ENCODE data around the gene AGPAT4.

AGPAT4 gene

DNA sequence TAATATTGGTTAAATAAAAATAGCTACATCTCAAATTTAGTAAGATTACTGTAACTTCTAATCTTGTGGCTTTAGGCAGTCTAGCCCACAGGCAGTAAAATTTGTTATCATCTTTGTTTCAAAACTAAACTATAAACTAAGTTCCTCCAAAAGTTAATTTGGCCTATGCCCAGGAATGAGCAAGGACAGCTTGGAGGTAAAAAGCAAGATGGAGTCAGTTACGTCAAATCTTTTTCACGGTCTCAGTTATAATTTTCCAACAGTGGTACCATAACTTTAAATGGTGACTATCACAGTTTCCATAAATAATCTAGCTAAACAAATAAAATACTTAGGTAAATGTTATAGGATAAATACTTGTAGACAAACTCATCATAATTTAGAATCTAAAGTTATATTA is 63.0 kb downstream of the AGPAT4 start:
- no peak overlapping the region for H2AFZ ChIP-seq (ENCODE audit: low read length)
- no peak overlapping the region for H3K4me3 ChIP-seq (ENCODE audit: low read length)
- no peak overlapping the region for H3K4me2 ChIP-seq (ENCODE audit: low read depth, low read length)
- no peaks in the 10 kb centered on the region for H4K20me1 ChIP-seq (ENCODE audit: insufficient read depth, low read length)
- H3K79me2 ChIP-seq (ENCODE audit: low read length), result no peaks in the 10 kb centered on the region
- DNase-seq, result no peak
- TF ChIP-seq EZH2 (optimal IDR thresholded peaks at IDR 0.05; ENCODE audit: low read depth, low read length) (no peak), EZH2phosphoT487 (IDR thresholded peaks at IDR 0.05; ENCODE audit: low read length) (no peak)
- TF ChIP-seq, protein P1, sequence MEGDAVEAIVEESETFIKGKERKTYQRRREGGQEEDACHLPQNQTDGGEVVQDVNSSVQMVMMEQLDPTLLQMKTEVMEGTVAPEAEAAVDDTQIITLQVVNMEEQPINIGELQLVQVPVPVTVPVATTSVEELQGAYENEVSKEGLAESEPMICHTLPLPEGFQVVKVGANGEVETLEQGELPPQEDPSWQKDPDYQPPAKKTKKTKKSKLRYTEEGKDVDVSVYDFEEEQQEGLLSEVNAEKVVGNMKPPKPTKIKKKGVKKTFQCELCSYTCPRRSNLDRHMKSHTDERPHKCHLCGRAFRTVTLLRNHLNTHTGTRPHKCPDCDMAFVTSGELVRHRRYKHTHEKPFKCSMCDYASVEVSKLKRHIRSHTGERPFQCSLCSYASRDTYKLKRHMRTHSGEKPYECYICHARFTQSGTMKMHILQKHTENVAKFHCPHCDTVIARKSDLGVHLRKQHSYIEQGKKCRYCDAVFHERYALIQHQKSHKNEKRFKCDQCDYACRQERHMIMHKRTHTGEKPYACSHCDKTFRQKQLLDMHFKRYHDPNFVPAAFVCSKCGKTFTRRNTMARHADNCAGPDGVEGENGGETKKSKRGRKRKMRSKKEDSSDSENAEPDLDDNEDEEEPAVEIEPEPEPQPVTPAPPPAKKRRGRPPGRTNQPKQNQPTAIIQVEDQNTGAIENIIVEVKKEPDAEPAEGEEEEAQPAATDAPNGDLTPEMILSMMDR (IDR thresholded peaks at IDR 0.05; ENCODE audit: low read length), result no peak
- no peaks in the 10 kb centered on the region for H3K27me3 ChIP-seq (replicated peaks; ENCODE audit: insufficient read depth, low read length)
- H3K4me1 ChIP-seq (ENCODE audit: low read length), result no peaks in the 10 kb centered on the region
- H3K27ac ChIP-seq (ENCODE audit: low read length), result no peak overlapping the region
- H3F3A ChIP-seq (ENCODE audit: insufficient read depth, low read length), result no peaks in the 10 kb centered on the region
- H3K9me2 ChIP-seq (replicated peaks; ENCODE audit: insufficient read depth, low read length), result no peaks in the 10 kb centered on the region
- no peaks in the 10 kb centered on the region for H3K36me3 ChIP-seq (replicated peaks; ENCODE audit: insufficient read depth, low read length)
- no peaks in the 10 kb centered on the region for H3K9me3 ChIP-seq (replicated peaks; ENCODE audit: insufficient read depth, low read length)
- no peak overlapping the region for H3K9ac ChIP-seq (ENCODE audit: low read length)

DNA sequence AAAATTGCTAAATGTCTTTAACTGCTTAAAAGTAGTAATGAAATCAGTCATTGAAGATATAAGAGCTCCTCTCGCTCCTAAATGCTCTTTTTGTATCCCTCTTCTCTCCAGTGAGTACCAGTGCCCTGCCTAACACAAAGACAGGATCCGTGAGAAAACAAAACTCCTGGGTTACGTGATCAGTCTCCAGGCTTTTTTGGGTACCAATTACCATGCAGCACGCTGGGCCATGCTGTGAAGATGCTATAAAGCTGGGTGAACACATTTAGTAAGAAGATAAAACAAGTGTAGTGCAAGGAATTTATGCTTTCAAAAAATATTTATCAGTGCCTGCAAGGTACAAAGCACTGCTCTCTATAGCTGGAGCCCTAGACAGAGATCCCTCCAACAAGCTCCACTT is 66.7 kb downstream of the AGPAT4 start:
- Histone ChIP-seq H2AFZ (ENCODE audit: low read length) (no peak overlapping the region), H3K4me3 (ENCODE audit: low read length) (no peak overlapping the region), H3K9me2 (replicated peaks; ENCODE audit: insufficient read depth, low read length) (no peaks in the 10 kb centered on the region), H3K9ac (ENCODE audit: low read length) (no peak overlapping the region), H3K4me1 (ENCODE audit: low read length) (no peaks in the 10 kb centered on the region), H3K36me3 (replicated peaks; ENCODE audit: insufficient read depth, low read length) (no peaks in the 10 kb centered on the region), H3F3A (ENCODE audit: insufficient read depth, low read length) (no peaks in the 10 kb centered on the region), H3K9me3 (replicated peaks; ENCODE audit: insufficient read depth, low read length) (no peaks in the 10 kb centered on the region), H4K20me1 (ENCODE audit: insufficient read depth, low read length) (no peaks in the 10 kb centered on the region), H3K4me2 (ENCODE audit: low read depth, low read length) (no peak overlapping the region), H3K27ac (ENCODE audit: low read length) (no peak overlapping the region), H3K79me2 (ENCODE audit: low read length) (no peaks in the 10 kb centered on the region), H3K27me3 (replicated peaks; ENCODE audit: insufficient read depth, low read length) (no peaks in the 10 kb centered on the region)
- no peak for TF ChIP-seq EZH2phosphoT487 (IDR thresholded peaks at IDR 0.05; ENCODE audit: low read length)
- TF ChIP-seq, protein P1 (IDR thresholded peaks at IDR 0.05; ENCODE audit: low read length), result no peak
- TF ChIP-seq EZH2 (optimal IDR thresholded peaks at IDR 0.05; ENCODE audit: low read depth, low read length), result no peak
- no peak for DNase-seq

DNA sequence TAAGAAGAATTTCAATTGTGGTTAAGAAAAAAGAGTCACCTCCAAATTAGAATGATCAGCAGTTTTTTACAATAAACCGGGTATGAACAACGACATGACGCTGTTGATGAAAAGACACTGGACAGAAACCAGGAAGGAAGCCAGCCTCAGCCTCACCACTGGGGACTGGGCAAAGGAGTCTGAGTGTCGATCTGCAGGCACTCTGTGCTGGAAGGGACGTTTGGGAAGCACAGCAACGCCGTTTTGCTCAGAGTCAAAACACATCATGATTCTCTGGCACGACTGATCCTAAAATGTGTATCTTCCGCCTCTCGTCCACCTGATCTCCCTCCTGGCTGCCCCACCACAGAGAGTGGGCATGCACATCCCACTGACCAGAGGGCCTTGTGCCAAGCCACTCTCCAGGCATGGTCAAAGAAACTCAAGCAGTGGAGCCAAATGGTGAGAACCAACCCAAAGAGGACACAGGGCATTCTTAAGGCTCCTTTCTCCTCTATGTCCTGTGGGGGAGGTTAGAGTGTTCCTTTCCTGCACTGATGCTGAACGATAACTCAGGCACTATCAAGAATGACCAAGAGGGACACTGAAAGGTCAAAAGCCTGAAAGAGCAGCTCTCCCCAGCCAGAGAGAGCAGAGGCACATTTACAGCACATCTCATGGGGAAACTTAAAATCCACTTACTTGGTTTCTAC is 68.8 kb downstream of the AGPAT4 start:
- no peak for TF ChIP-seq EZH2 (optimal IDR thresholded peaks at IDR 0.05; ENCODE audit: low read depth, low read length)
- Histone ChIP-seq H3K9me2 (replicated peaks; ENCODE audit: insufficient read depth, low read length) (no peaks in the 10 kb centered on the region), H3K4me1 (ENCODE audit: low read length) (no peaks in the 10 kb centered on the region), H3K27me3 (replicated peaks; ENCODE audit: insufficient read depth, low read length) (no peaks in the 10 kb centered on the region), H2AFZ (ENCODE audit: low read length) (no peak overlapping the region), H3K4me2 (ENCODE audit: low read depth, low read length) (no peak overlapping the region), H4K20me1 (ENCODE audit: insufficient read depth, low read length) (no peaks in the 10 kb centered on the region), H3K9me3 (replicated peaks; ENCODE audit: insufficient read depth, low read length) (no peaks in the 10 kb centered on the region), H3K9ac (ENCODE audit: low read length) (no peak overlapping the region), H3K79me2 (ENCODE audit: low read length) (no peaks in the 10 kb centered on the region), H3K4me3 (ENCODE audit: low read length) (no peak overlapping the region), H3K36me3 (replicated peaks; ENCODE audit: insufficient read depth, low read length) (no peaks in the 10 kb centered on the region), H3K27ac (ENCODE audit: low read length) (no peak overlapping the region), H3F3A (ENCODE audit: insufficient read depth, low read length) (no peaks in the 10 kb centered on the region)
- no peak for DNase-seq

DNA sequence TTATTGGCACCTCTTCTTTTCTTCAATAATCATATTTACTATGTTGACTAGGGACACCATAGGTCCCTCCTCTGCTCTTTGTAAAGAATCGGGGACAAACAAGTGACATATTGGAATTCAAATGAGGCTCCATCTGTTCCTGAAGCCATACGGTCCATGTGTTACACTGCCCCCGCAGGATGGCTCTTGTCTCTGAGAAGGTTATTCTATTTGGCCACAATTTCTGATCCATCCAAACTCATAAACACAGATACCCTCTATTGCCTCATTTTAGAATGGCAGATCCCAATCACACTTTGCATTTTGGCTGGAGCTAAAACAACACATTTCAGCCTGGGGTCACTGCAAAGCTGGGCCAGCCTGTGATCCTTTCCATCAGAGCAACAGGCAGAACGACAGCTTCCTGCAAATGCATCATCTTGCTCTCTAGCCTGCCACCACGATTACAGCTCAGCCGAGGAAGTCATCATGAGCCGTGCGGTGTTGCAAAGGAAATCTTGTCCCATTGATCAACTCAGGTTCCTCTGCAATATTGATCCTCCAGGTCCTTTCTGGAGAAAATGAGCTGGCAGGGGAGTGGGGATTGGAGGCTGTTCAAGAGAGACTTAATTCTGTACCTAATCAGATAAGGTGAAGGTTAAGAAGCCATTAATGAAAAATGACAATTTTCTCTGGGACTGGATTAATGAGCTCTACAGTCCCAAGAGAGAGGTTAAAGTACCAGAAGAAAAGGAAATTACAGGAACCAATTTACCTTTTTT is 73.1 kb downstream of the AGPAT4 start:
- DNase-seq, result no peak
- Histone ChIP-seq H3K79me2 (ENCODE audit: low read length) (no peaks in the 10 kb centered on the region), H4K20me1 (ENCODE audit: insufficient read depth, low read length) (no peaks in the 10 kb centered on the region), H2AFZ (ENCODE audit: low read length) (no peak overlapping the region), H3K36me3 (replicated peaks; ENCODE audit: insufficient read depth, low read length) (no peaks in the 10 kb centered on the region), H3K27me3 (replicated peaks; ENCODE audit: insufficient read depth, low read length) (no peaks in the 10 kb centered on the region), H3K27ac (ENCODE audit: low read length) (no peak overlapping the region), H3K9me2 (replicated peaks; ENCODE audit: insufficient read depth, low read length) (no peaks in the 10 kb centered on the region), H3K9ac (ENCODE audit: low read length) (no peak overlapping the region), H3K4me1 (ENCODE audit: low read length) (no peaks in the 10 kb centered on the region), H3K9me3 (replicated peaks; ENCODE audit: insufficient read depth, low read length) (no peaks in the 10 kb centered on the region), H3F3A (ENCODE audit: insufficient read depth, low read length) (no peaks in the 10 kb centered on the region), H3K4me2 (ENCODE audit: low read depth, low read length) (no peak overlapping the region), H3K4me3 (ENCODE audit: low read length) (no peak overlapping the region)
- TF ChIP-seq EZH2phosphoT487 (IDR thresholded peaks at IDR 0.05; ENCODE audit: low read length) (no peak), EZH2 (optimal IDR thresholded peaks at IDR 0.05; ENCODE audit: low read depth, low read length) (no peak)
- TF ChIP-seq, protein P1 (IDR thresholded peaks at IDR 0.05; ENCODE audit: low read length), result no peak
